Coronary artery (tissue), 2 donors: Measurements from ENCODE around the gene MFAP3L.
"Not testable (repeated sequence)": the region's sequence is repeated elsewhere in the genome, so short reads cannot be mapped to it uniquely, and the experiment has no call there.

Source experiments
- DNase-seq: peaks from one replicate; pipeline ENCODE4 v3.0.0-alpha.2; 2017; ENCODE audit warnings: low spot score
- H3K27ac ChIP-seq, 2 donors: fragments of 200-600 bp; sonication (generic); one replicate each; pipeline ENCODE4 v1.5.1; 2016 to 2019
- H3K4me3 ChIP-seq: fragments of 200-600 bp; sonication (generic); 2 replicates; pipeline ENCODE4 v1.5.1; 2016; ENCODE audit warnings: mild to moderate bottlenecking, moderate library complexity
- TF ChIP-seq, protein P1 (sequence below): fragments of 200-600 bp; sonication (generic); IDR thresholded peaks from one replicate; pipeline ENCODE4 v1.5.1; 2019; ENCODE audit warnings: antibody characterized with exemption

The MFAP3L gene

DNA sequence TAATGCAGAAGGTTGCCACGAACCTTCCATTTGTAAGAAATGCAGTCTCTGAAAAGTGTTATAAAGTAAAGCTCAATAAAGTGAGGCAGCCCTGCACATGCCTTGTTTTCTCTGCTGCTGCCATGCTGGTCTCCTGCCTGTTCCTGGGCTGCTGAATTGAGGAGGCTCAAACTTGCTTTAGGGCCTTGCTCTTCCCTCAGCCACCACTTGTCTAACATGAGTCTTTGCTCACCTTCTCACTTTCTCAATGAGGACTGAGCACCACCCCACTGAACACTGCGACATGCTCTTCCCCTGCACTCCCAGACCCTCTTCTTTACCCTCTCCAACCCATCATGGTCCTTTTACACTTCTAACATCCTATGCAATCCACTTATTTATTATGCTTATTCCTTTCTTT, 25.2 kb upstream of the MFAP3L start:
- TF ChIP-seq, protein P1, sequence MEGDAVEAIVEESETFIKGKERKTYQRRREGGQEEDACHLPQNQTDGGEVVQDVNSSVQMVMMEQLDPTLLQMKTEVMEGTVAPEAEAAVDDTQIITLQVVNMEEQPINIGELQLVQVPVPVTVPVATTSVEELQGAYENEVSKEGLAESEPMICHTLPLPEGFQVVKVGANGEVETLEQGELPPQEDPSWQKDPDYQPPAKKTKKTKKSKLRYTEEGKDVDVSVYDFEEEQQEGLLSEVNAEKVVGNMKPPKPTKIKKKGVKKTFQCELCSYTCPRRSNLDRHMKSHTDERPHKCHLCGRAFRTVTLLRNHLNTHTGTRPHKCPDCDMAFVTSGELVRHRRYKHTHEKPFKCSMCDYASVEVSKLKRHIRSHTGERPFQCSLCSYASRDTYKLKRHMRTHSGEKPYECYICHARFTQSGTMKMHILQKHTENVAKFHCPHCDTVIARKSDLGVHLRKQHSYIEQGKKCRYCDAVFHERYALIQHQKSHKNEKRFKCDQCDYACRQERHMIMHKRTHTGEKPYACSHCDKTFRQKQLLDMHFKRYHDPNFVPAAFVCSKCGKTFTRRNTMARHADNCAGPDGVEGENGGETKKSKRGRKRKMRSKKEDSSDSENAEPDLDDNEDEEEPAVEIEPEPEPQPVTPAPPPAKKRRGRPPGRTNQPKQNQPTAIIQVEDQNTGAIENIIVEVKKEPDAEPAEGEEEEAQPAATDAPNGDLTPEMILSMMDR: no peak
- Histone ChIP-seq H3K4me3 (no peak overlapping the region), H3K27ac (no peak overlapping the region)
- DNase-seq: no peak

DNA sequence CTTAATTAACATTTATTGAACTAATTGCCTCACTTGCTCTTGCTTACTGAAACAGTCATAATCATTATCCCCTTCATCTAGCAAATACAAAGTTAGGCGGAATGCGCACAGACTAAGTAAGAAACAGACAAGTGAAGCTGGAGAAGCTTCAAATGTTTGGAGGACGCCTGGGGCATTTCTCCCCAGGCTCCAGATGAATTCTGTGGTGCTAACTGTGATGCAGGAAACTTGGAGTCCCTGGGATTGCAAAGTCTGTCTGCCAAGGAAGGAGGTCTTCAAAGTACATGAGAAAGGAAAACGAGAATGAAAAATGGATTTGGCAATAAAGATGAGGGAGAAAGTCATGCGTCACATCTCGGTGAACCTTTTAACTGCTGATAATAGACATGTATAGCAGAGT, 23.6 kb upstream of the MFAP3L start:
- DNase-seq: no peak
- Histone ChIP-seq H3K27ac (no peak overlapping the region), H3K4me3 (no peak overlapping the region)
- TF ChIP-seq, protein P1: no peak

DNA sequence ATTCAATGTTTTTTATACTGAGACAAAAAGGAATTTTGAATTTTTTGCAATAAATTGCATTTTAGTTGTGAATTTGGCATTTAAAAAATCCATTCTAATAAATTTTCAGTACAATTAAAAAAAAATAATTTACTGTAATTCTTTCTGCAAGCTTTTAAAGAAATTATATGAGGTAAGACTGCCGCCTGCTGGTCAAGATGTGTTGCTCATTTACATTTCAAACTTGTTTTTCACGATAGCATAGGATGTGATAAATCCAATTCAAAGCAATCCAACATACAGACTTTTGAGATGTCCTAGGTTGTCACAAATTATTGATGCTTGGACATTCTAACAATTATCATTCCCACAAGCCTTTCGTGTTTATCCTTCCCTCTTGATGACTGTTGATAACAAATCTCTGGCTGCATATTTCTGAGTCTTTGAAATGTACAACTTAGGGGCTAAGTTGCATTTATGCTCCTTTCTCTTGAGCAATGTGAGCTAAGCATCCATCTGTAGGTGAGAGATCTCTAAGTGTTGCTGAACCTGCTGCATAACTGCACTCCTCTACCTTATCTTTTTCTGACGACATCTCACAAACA, 21.7 kb upstream of the MFAP3L start:
- DNase-seq: no peak
- H3K27ac ChIP-seq: no peak overlapping the region
- TF ChIP-seq, protein P1: peak; percentile 65
- no peak overlapping the region for H3K4me3 ChIP-seq

DNA sequence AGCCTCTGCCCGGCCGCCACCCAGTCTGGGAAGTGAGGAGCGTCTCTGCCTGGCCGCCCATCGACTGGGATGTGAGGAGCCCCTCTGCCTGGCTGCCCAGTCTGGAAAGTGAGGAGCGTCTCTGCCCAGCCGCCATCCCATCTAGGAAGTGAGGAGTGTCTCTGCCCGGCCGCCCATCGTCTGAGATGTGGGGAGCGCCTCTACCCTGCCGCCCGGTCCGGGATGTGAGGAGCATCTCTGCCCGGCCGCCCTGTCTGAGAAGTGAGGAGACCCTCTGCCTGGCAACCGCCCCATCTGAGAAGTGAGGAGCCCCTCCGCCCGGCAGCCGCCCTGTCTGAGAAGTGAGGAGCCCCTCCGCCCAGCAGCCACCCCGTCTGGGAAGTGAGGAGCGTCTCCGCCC, 20.0 kb upstream of the MFAP3L start:
- not testable (repeated sequence) for H3K27ac ChIP-seq, H3K4me3 ChIP-seq, DNase-seq

DNA sequence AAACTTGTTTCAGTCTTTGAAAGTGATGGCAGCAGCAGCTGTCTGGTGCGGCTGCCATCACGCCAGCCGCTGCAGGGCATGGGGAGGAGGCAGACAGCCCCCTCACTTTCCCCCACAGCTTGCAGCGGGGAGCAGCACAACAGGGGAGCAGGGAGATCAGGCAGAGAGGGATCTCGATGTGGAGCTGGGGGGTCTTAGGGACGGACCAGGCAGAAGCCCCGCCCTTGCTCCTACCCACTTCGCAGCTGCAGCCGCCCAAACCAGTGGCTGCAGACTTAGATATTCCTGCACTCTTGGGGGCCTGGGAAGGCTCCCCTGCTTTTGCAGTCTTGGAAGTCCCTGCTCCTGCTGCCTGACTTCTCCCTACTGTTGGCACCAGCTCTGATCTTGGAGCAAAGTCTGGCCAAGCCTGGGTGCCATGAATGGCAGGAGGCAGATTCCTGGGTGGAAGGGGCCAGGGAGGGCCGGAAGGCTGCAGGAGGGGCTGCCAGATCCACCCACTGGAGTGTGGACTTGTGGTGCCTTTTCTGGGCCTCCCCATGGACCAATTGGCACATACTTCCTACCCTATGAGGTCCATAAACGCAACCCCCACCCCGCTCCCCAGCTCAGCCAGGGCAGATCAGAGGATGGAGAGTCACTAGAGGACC, 14.0 kb upstream of the MFAP3L start:
- TF ChIP-seq, protein P1: no peak
- DNase-seq: no peak
- H3K4me3 ChIP-seq: no peak overlapping the region
- H3K27ac ChIP-seq: no peak overlapping the region

DNA sequence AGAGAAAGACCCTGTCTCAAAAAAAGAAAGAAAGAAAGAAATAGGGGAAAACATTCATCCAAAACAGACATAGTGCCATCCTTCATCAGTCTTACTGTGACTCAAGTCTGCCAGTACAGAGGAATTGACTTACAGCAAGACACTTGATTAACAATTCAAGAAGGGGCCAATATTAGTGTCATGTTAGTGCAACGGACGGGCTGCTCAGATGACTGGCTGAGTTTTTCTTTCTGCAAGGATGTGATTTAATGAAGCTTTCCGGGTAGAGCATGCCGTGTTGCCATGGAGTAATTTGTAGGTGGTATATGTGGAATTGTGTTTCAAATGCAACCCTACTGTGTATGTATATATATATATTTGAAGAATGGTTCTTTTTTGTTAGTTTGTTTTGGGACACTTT, 12.6 kb upstream of the MFAP3L start:
- TF ChIP-seq, protein P1: no peak
- no peak overlapping the region for H3K27ac ChIP-seq
- DNase-seq: no peak
- H3K4me3 ChIP-seq: no peak overlapping the region

DNA sequence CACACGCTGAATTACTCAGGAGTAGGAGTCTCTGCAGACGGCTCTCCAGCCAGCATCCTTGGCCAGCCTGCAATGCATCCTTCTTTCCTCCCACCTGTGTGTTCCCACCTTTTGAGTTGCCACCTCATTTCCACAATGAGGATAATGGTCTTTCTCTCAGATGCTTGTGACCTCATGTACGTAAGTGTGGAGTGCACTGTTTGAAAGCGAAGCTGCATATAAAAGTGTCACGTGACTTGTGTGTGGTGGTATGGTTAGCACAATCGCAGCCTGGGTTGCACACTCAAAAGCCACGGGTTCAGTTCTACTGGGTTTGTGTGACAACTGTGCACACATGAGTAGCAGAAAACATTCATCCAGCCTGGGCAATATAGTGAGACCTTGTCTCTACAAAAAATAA, 12.0 kb upstream of the MFAP3L start:
- TF ChIP-seq, protein P1: no peak
- no peak for DNase-seq

More for the DNA sequence above, 12.0 kb upstream of the MFAP3L start:
- Histone ChIP-seq H3K4me3 (no peak overlapping the region), H3K27ac (no peak overlapping the region)
